ENCODE measurements around the gene EEA1.
"Not testable (repeated sequence)": the region's sequence is repeated elsewhere in the genome, so short reads cannot be mapped to it uniquely, and the experiment has no call there.

Gene EEA1

GRCh38 chr12:92794814-92795213, 134.3 kb downstream of the EEA1 start:
- DNase-seq = no peak

GRCh38 chr12:92794356-92794755, 134.7 kb downstream of the EEA1 start:
- DNase-seq = not testable (repeated sequence)

- DNase-seq = no peak
These were observed 143.1 kb downstream of the EEA1 start for GRCh38 chr12:92786045-92786444.

- DNase-seq = no peak
These were observed 143.5 kb downstream of the EEA1 start for GRCh38 chr12:92785563-92785950.

- peak; percentile 86 for DNase-seq
These were observed 144.1 kb downstream of the EEA1 start for GRCh38 chr12:92784797-92785562.

GRCh38 chr12:92784356-92784755, 144.7 kb downstream of the EEA1 start:
- DNase-seq = no peak

GRCh38 chr12:92779902-92780301, 149.2 kb downstream of the EEA1 start:
- DNase-seq = no peak

- no peak for DNase-seq
These were observed 150.6 kb downstream of the EEA1 start for GRCh38 chr12:92778525-92778924.

GRCh38 chr12:92775416-92775815, 153.7 kb downstream of the EEA1 start:
- no peak for DNase-seq

GRCh38 chr12:92771001-92771400, 158.1 kb downstream of the EEA1 start:
- no peak for DNase-seq

GRCh38 chr12:92769124-92769901, 159.8 kb downstream of the EEA1 start:
- no peak for DNase-seq

GRCh38 chr12:92765871-92766270, 163.2 kb downstream of the EEA1 start:
- no peak for DNase-seq

- no peak for DNase-seq
These were observed 164.3 kb downstream of the EEA1 start for GRCh38 chr12:92764831-92765230.

GRCh38 chr12:92762773-92763172, 166.3 kb downstream of the EEA1 start:
- no peak for DNase-seq

GRCh38 chr12:92759634-92760268, 169.3 kb downstream of the EEA1 start:
- no peak for DNase-seq

GRCh38 chr12:92757597-92758121, 171.4 kb downstream of the EEA1 start:
- no peak for DNase-seq

GRCh38 chr12:92756898-92757596, 172.0 kb downstream of the EEA1 start:
- DNase-seq = no peak

- DNase-seq = no peak
These were observed 174.9 kb downstream of the EEA1 start for GRCh38 chr12:92753976-92754885.

GRCh38 chr12:92749691-92750090, 179.4 kb downstream of the EEA1 start:
- DNase-seq = not testable (repeated sequence)

GRCh38 chr12:92747151-92747550, 181.9 kb downstream of the EEA1 start:
- DNase-seq = no peak

GRCh38 chr12:92745856-92746550, 183.1 kb downstream of the EEA1 start:
- no peak for DNase-seq

All from eye (tissue), 1 donor.